ACHN (cell line): ENCODE data around the gene LRRC4.
A peak's percentile ranks its signal among the peaks of the same experiment; 100 is the strongest.

Experiments used
- DNase-seq: peaks from one replicate; pipeline ENCODE4 v3.0.0-alpha.2; 2015
- in situ Hi-C: cut with HindIII; loops from 2 replicates; pipeline ENCODE4 v1.10.0; 2017; ENCODE audit warnings: low sequenced_read_pairs, low pct_ligation_motif_present, low pct_unique_long_range_greater_than_20kb

The LRRC4 gene, protein sequence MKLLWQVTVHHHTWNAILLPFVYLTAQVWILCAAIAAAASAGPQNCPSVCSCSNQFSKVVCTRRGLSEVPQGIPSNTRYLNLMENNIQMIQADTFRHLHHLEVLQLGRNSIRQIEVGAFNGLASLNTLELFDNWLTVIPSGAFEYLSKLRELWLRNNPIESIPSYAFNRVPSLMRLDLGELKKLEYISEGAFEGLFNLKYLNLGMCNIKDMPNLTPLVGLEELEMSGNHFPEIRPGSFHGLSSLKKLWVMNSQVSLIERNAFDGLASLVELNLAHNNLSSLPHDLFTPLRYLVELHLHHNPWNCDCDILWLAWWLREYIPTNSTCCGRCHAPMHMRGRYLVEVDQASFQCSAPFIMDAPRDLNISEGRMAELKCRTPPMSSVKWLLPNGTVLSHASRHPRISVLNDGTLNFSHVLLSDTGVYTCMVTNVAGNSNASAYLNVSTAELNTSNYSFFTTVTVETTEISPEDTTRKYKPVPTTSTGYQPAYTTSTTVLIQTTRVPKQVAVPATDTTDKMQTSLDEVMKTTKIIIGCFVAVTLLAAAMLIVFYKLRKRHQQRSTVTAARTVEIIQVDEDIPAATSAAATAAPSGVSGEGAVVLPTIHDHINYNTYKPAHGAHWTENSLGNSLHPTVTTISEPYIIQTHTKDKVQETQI

DNA sequence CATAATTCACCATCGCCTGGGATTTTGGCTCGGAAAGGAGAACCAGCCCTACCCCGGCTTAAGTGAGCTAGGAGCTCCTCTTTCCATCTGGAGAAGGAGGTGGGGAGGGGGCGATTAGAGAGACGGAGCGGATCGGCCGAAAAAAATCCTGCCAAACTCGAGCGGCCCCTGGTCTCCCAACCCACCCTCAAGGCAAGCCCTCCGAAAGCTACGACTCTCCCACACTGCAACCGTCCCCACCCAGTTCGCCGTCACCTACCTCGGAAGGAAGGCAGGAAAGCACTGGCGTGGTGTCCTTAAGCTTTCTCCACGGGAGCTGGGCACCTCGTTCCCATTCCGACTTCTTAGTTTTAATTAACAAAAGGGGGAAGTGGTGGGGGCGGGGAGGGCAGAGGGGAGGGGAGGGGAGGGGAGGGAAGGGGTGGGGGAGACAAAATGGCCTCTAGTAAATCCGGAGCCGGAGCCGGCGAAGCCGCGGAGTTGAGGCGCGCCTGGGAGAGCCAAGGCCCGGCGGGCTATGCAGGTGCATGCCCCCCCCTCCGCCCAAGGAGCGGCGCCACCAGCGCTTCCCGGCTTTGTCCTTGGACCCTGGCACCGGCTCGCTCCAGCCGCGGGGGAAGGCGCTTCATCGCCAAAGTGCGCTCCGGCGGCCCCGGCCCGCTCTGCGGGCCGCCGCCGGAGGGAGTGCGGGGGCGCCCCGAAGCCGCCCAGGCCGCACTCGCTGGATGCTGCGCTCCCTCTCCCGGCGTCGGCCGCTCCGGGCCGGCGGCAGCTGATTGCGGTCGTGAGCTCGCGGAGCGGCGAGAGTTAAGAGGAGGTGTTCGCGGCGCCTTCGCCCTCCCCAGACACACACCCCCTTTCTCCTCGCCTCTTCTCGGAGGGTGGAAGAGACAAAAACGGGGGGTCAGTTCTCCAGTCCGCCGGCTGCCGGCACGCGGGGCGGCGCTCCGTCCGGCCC lies at the start of gene LRRC4:
LRRC4 (minus strand) TSS at position 784 of the 958 bp plus-strand sequence. CDS start 797 bp downstream, outside the sequence.
- in situ Hi-C loops: no loop called here
- peak; percentile 60 for DNase-seq

DNA sequence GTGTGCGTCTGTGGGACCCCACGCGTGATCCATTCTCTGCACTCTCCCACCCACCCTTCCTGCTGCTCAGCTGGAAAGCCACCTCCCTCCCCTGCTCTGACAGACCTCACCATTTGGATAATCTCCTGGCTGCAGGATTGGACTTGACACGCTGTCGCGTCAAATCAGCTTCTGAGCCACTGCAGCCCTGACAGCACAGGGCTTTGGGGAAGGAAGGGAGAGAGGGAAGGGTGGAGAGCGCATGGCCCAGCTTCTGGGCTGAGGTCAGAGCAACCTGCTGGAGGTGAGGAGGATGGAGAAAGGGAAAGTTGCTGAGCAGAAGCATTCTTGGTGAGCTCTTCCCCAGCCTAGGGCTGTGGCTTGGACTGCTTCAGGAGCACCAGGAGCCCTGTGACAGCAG lies 48.9 kb upstream of the LRRC4 start:
- DNase-seq: no peak
- in situ Hi-C loops: no loop called here

DNA sequence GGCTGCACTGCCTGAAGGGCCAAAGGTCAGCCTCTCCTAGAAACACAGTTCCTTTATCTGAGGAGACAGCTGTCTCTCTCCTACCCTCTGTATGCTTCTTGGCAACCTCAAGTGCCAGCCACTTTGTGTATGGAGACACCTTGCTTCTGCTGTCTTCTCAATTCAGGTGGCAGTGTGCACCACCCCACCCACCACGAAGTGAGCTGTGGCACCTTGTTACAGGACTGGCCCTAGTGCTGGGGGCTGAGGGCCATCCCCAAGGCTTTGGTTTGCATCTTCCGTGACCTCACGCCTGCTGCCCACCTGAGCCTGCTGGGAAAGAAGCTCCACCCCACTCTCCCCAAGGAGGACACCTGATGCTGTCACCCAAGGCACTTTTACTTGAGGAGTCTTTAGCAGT lies 47.1 kb upstream of the LRRC4 start:
- in situ Hi-C loops: no loop called here
- no peak for DNase-seq

DNA sequence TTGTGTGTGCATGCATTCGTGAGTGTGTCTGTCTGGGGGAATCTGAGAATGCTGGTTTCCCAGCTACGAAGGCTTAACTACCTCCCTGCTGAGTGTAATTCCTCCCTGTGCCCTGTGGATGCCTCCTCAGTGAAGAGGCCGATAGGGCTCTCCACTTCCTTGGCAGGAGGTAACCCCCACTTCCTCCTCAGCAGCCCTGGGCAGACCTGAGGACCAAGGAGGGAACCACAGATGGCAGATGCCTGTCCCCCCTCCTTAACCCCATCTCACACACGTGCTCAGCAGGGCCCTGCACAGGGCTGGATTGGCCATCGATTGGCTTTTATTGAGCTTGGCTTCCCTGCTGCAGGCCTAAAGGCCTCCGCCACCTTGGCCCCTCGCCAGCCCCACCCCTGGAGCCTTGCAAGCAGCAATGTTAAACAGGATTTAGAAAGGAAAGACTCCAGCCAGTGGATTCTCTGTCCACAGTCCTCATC lies 45.6 kb upstream of the LRRC4 start:
- in situ Hi-C loops: no loop called here
- no peak for DNase-seq

DNA sequence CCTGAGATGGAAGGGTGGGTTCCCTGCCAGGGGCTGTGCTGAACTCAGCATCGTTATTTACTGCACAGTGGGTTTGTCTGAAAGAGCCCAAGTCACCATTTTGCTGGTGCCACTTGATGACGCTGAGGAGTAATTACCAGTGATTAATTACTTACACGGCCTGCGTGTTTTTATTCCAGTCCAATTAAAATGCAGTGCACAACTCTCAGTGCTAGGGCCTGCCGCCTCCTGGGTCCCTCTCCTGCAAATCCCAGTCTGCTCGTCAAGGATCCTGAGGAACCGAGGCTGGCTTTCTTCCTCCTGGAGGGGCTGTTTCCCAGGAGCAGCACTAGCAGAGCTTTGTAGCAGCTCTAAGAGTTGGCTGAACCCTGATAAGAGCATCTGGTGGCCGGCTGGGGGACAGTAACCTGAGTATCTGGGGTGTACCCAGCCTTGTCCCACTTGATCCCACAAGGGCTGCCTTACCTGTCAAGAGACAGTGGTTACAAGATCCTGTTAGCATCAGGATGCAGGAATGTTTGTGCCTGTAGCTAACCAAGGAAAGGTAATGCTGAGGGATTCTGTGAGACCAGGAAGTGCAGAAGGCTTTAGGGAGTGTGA lies 45.1 kb upstream of the LRRC4 start:
- in situ Hi-C loops: no loop called here
- no peak for DNase-seq

DNA sequence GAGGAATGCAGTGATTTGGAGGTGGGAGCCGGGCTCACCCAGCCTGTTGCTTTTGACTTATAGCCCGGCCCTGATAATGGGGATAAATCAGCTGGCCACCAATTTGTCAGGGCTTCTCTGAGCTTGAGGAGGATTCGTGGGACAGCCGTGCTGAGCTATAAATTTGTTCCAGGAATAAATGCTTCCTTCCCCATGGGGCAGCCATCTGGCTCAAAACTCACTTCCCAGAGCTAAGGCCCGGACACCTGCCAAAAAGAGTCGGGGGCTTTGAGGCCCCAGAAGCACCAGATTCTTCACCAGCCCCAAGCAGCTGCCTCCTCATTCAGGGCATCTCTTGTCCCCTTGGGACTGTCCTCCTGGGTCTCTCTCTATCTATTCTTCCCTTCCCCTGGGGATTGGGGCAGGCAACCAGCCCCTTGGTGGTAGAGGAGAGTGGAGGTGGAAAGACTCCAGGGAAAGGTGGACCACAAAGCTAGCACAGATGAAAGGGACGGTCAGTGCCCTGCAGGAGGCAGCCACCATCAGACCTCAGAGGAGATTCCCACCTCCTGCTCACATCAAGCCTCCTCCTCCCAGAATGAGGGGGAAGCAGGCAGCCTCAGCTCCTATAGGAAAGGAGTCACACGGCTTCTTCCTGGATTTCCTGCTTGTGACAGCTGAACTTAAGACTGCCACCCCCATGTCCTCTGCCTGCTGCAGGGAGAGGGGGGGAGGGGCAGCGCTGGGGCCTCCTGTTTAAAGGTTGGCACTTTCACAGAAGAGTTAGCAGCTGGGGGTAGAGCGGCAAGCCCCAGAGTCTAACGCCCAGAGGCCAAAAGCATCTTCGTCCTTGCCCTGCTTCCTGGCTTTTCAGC lies 44.2 kb upstream of the LRRC4 start:
- in situ Hi-C loops: no loop called here
- DNase-seq: no peak

DNA sequence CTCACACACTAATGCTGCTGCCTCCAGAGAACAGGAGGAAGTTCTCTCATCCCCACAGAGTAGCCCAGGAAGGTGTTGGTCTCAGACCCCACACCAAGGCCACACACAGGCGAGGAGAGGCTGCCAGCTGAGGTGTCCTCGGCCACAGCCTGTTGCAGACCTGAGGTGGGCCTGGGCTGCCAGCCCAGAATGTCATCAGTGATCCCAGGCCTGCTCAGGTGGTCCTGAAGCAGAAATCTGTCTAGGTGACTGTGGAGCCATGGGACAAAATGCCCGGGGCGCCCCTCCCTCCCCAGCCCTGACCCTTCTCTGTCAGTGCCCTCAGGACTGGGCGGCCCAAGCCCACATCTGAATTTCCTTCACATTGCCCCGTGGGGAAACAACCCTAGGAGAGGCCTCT lies 43.5 kb upstream of the LRRC4 start:
- in situ Hi-C loops: no loop called here
- no peak for DNase-seq

DNA sequence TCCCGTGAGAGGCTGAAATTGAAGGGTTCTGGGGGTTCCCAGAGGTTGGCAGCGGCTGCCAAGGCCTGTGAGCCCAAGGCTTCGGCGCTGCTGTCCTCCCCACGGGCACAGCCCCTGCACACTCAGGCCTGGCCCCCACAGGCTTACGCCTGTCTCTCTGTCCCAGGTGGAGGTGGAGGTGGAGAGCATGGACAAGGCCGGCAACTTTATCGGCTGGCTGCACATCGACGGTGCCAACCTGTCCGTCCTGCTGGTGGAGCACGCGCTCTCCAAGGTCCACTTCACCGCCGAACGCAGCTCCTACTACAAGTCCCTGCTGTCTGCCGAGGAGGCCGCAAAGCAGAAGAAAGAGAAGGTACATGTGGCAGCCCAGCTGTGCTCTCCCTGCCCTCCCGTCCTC lies 43.1 kb upstream of the LRRC4 start:
- in situ Hi-C loops: no loop called here

DNA sequence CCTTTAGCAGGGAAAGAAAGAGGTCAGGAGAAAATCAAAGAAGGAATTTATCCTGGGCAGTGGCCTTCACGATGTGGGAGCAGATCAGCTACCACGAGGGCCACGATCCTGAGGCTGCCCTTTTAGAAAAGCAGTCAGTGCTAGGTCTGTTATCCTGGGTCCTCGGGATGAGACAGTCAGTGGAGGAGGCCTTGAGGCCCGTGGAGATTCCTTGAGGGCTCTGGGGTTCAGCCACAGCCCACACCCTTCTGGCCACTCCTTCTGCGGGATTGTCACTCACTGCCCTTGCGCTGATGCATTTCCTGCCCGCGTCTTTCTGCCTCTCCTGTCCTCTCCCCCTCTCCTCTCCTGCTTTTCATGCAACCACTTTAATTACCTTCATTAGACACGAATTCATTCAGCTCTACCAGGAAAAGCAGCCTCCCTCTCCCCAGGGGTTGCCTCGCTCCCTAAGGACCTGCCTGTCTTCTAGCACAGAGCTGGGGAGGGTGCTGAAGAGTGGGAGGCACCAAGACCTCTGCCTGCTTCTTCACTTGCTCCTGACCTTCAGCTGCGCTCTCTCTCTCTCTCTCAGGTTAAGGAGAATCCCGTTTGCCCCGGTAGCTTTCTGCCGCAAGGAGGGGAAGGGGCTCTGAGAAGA lies 42.6 kb upstream of the LRRC4 start:
- in situ Hi-C loops: no loop called here
- DNase-seq: no peak

More for the DNA sequence above, 43.1 kb upstream of the LRRC4 start:
- no peak for DNase-seq

DNA sequence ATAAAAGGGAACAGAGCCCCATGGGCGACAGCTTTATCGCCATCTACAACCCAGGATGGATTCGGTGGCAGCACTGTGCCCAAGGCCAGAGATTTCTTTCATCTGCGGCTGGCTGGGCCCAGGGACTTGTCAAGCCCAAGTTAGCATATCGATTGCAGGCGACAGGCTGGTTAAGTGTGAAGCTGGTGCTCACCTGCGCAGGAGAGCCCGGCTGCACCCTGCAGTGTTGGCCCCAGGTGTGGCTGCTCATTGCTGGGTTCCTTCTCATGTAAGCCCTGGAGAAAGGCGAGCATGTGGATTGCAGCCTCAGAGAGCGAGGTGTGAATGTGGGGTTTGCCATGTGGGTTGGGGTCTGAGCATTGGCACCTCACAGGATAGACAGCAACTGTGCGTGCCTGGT lies 40.6 kb upstream of the LRRC4 start:
- in situ Hi-C loops: no loop called here
- DNase-seq: no peak

DNA sequence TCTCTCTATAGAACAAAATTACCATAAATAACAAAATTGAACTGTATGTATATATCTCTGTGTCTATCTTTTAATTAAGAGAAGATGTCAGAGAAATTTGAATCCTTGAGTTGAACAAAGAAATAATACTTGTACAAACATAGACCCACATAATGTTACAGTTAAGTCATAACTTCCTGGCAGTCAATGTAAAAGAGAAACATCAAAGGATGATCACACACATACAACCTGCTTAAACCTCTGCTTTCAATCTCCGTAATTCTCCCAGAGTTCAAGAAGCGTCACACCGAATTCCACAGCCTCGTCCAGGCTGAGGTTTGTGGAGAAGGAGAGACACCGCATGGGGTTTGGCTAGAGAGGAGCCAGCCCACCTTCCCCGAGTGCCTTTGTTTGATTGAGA lies 40.1 kb upstream of the LRRC4 start:
- DNase-seq: no peak
- in situ Hi-C loops: no loop called here

DNA sequence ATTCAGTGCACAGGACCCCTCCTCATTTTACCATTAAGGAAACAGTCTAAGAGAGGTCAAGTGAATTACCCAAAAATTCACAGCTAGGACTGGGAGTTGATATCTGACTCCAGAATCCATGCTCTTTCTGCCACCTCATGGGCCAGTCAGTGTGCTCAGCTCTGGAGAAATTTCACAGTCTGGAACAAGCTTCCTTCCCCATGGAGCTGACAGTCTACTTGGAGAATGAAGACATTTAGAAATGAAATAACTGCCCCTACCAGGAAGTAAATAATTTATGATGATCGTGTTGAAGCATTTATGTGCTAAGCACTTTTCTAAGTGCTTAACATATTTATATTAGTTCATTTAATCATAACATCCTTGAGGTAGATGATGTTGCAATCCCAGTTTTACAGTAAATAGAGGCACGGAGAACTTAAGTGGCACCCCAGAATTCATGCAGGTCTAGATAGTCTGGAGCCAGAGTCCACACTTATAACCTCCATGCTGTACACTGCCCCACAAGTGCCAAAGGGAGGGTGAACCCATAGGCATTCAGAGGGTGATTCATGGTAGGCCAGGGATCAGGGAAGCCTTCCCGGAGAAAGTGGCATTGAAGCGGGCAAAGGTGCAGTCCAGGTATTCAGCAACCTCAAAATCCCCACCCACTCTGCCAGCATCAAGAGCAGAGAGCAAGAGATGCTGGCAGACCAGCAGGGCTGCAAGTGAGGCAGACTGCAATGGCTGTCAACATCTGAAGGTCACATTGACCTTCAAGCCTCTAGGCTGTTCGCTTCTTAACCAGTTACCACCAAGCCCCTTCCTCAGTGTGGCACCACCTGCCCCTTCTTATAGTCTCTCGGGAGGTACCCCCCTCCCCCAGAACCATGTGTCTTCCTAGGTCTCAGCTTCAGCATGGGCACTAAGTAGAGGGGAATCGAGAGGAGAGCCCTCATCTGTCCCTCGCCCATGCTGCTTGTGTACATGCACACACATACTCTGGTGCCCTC lies 38.4 kb upstream of the LRRC4 start:
- in situ Hi-C loops: no loop called here
- no peak for DNase-seq

DNA sequence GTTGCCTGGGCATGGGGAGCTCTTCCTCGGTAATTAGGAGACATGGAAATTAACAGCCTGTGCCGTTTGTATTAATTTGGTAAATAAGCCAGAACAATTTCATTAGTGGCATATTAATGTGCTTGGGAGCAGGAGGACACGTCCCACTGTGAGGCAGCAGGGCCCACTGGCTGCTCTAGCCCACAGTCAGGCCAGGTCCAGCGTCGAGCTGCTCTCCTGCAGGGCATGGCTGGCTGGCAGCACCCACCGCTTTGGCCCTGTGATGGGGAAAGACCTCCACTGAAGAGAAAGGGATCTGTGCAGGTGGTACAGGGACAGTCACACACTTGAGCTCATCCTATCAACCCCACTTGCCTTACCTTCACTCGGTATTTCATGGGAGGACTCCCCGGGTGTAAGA lies 37.5 kb upstream of the LRRC4 start:
- in situ Hi-C loops: no loop called here
- no peak for DNase-seq

DNA sequence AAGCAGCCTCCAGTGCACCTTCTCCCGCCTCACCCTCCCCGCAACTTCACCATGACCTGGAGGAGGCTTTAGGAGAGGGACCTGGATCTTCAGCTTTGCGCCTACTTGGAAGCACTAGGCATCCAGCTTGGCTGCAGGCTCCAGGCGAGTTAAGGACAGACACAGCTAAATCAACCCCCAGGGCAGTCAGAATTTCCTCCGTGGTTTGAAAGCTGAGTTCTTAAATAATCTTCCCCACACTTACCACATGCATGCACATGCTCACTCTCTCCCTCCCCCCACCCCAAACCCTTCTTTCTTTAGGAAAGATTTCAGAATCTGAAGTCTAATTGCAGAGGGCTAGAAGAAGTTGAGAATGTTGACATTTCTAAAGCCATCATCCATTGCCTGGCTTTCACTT lies 36.7 kb upstream of the LRRC4 start:
- in situ Hi-C loops: no loop called here

DNA sequence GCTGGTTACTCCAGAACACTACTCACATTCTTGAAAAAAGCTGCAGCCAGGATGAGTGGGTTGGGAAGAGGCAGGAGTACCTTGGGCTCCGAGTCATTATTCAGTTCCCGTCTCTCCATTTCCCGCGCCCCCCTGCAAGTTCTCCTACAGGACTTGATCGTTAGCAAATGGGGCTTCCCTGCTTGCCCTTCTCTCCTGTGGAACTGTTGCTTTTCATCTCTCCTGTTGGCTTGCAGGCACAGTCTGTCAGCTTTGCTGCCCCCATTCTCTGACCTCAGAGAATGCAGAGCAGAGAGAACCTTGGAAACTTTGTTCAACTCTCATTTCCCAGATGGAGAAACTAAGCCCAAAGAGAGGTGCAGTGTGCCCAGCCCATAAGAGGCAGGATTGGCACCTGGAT lies 35.6 kb upstream of the LRRC4 start:
- no peak for DNase-seq
- in situ Hi-C loops: no loop called here

More for the DNA sequence above, 36.7 kb upstream of the LRRC4 start:
- no peak for DNase-seq

DNA sequence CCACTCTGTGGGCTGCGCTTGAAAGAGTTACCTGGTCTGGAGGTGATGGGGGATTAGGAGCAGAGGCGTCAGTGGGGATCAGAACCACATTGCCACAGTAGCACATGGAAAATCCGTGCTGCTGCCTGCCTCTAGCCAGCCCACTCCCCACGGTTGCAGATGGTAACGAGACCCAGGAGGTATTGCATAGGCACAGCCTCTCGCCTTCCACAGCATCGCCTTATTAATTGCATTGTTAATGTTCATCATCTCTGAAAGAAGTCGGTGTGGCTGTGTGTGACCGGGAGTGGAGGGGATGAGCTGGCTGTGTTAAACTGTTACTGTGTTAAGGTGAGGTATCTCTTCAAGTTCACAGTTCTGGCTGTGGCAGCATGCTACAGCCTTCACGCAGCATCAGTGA lies 35.2 kb upstream of the LRRC4 start:
- no peak for DNase-seq
- in situ Hi-C loops: no loop called here
